ENCODE results near the gene IRAK1.

IRAK1 gene

GRCh38 chrX:153961292-153961691, 58.4 kb downstream of the IRAK1 start:
- Histone ChIP-seq H3K27ac (ENCODE audit: low read depth, low read length) (no peak overlapping the region), H3K4me3 (ENCODE audit: low read depth in 1 of 5, low read length in 5 of 5) (no peak overlapping the region), H3K36me3 (ENCODE audit: control insufficient read depth in 5 of 5, insufficient read depth in 5 of 5, low read length in 5 of 5) (peaks cover 0 to 83% (median 72%) of the 10 kb centered on the region in 5 donors)

GRCh38 chrX:153960786-153961185, 58.9 kb downstream of the IRAK1 start:
- Histone ChIP-seq H3K27ac (ENCODE audit: low read depth, low read length) (no peak overlapping the region), H3K36me3 (ENCODE audit: control insufficient read depth in 5 of 5, insufficient read depth in 5 of 5, low read length in 5 of 5) (peaks cover 0 to 88% (median 77%) of the 10 kb centered on the region in 5 donors), H3K27me3 (ENCODE audit: control insufficient read depth in 5 of 5, insufficient read depth in 4 of 5, low read length in 5 of 5) (peaks cover 0 to 19% (median 6%) of the 10 kb centered on the region in 5 donors), H3K9me3 (ENCODE audit: control insufficient read depth in 5 of 5, low read length in 5 of 5) (no peaks in the 10 kb centered on the region), H3K9ac (ENCODE audit: low read length in 5 of 5) (no peak overlapping the region), H3K4me1 (ENCODE audit: control insufficient read depth in 5 of 5, insufficient read depth in 5 of 5, low read length in 5 of 5) (peaks cover 0 to 6% (median 1%) of the 10 kb centered on the region in 5 donors), H3K4me3 (ENCODE audit: low read depth in 1 of 5, low read length in 5 of 5) (no peak overlapping the region)

More at GRCh38 chrX:153961292-153961691, 58.4 kb downstream of the IRAK1 start:
- H3K9me3 ChIP-seq (ENCODE audit: control insufficient read depth in 5 of 5, low read length in 5 of 5): no peaks in the 10 kb centered on the region
- no peak overlapping the region for H3K9ac ChIP-seq (ENCODE audit: low read length in 5 of 5)
- peaks cover 2 to 11% (median 6%) of the 10 kb centered on the region in 5 donors for H3K4me1 ChIP-seq (ENCODE audit: control insufficient read depth in 5 of 5, insufficient read depth in 5 of 5, low read length in 5 of 5)
- peaks cover 0 to 19% (median 6%) of the 10 kb centered on the region in 5 donors for H3K27me3 ChIP-seq (ENCODE audit: control insufficient read depth in 5 of 5, insufficient read depth in 4 of 5, low read length in 5 of 5)

All from subcutaneous abdominal adipose tissue (tissue), 5 donors.